Measurements from ENCODE around the gene TLX2.

The TLX2 gene

DNA sequence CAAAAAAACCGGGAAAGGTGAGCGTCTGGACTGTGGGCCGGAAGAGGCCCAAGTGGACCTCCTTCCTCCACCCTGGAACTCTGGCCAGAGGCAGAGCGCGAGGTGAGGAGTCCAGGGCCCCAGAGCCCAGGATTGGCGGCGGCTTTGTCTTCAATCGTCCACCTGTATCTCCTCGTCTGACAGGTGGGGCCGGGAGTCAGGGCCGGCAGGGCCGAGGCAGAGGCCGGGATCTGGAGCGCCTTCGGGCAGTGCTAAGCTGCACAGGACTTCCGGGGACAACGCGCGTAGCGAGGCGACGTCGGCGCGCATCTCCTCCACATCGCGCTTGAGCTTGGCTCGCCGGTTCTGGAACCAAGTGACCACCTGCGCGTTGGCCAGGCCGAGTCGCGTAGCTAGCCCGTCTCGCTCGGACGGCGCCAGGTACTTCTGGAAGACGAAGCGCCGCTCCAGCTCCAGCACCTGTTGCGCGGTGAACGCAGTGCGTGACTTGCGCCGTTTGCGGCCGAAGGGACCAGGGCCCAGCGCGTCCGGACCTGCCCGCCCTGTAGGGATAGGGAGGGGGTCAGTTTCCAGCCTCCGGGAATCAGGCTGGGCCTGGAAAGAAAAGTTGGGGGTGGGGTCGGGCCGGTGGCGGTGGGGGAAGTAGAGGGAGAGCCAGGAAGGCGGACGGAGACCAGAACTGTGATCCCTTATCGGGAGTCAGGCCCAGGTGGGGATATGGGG is 16.3 kb upstream of the TLX2 start:
- peak; percentile 77 for DNase-seq

DNA sequence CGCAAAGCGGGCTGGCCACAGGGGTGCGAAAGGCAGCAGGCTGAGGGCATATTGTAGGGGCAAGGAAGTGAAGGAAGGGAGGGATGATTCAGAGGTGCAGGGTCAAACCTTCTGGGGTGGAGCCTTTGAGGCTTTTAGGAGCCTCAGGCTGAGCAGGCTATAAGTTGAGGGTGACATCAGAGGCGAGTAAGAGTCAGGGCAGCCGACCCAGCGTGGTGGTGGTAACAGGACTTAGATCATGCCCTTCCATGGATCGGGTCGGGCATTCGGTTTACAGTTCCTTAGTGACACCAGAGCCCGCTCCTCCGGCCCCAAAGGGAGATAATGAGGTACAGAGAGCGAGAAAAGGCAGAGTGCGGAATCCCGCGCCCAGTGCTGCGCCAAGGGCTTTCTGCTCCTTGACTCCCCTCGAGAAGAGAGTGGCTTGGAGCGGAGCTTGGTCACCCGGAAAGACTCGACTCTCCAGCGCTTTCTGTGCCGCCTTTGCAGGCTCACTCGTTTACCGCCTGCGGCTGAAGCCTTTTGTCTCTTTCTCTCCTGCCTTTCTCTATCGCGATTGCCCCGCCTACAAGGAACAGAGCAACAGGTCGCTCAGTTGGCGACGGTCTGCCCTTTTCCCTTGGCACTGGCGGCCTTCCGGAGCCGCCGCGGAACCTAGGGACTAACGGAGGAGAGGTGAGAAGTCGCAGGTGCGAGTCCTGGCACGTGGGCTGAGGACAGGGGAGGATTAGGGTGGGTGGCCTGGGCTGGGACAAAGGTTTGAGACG is 15.6 kb upstream of the TLX2 start:
- peak; percentile 73 for DNase-seq

DNA sequence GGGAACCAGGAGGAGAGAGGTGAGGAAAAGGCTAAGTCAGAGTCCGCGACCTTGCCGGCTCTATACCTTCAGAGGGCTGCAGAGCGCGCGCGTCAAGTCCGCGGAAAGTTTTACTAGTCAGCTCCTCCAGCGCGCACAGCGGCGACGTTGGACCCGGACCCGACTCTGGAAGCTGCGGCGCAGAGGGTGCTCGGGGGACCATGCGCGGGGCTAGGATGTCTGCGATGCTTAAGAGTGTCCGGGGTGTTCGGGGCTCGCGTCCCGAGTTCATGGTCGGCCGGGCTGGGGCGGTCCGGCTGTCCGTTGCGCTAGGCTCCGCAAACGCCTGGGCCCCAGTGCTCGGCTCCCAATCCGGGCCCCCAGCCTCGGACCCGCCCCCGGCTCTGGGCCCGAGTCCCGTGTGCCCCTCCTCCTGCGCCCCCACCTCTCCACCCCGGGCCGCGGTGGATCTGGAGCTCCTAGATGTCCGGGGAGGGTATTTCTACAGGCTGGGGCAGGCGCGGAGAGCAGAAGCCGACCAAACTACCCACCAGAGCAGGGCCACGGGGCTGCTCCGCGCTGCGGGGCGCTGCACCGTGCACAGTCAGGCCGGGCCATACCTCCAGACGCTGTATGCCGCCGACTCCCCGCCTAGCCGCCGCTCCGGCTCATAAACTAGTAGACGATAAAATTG is 14.8 kb upstream of the TLX2 start, which contains the start of gene LBX2:
Gene LBX2, minus strand, starts transcription at position 337 of the 673 bp plus-strand sequence. Its CDS starts 66 bp downstream, at position 271.
- peak; percentile 70 for DNase-seq

DNA sequence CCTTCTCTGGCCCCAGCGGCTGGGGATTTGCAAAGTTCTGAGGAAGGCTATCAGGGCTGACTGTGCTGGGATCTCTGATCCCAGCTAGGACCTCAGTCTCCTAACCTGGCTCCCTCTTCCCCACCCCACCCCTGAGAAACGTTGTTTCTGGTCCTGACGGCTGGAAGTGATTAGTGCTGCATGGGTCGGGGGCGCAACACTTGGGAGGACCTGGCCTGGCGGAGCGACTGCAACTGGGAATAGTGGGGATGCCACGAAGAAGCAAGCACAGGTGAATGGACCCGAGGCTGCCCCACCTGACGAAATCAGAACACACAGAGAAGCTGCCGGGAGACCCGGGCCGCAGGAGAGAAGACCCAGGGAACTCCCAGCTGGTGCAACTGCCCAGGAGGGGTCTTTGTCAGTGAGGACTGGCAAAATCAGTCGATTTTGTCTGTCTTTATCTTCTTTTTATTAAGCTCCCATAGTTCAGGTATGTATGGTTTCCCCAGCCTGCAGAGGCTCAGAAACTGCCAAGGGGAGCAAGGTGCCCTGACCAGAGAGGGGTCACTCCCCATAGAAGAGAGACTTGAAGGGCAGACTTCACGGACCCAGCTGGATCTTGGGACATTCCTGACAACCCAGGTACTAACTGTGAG is 14.2 kb upstream of the TLX2 start:
- no peak for DNase-seq

DNA sequence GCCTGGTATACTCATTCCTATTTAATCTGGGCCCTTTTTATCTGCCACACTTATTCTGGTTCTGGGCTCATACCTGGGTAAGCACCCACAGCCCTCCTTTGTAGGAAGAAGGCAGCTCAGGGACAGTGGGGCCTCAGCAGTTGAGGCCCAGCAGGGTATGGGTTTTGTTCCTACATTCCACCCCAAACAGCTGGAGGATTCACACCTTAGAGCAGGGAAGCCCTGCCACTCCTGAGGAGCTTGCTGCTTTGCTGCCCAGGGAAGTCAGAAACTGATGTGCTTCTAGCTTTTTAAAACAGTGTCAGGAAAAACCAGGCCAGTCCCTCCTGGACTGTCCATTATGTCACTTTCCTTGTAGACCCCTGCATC is 13.7 kb upstream of the TLX2 start:
- DNase-seq: no peak

DNA sequence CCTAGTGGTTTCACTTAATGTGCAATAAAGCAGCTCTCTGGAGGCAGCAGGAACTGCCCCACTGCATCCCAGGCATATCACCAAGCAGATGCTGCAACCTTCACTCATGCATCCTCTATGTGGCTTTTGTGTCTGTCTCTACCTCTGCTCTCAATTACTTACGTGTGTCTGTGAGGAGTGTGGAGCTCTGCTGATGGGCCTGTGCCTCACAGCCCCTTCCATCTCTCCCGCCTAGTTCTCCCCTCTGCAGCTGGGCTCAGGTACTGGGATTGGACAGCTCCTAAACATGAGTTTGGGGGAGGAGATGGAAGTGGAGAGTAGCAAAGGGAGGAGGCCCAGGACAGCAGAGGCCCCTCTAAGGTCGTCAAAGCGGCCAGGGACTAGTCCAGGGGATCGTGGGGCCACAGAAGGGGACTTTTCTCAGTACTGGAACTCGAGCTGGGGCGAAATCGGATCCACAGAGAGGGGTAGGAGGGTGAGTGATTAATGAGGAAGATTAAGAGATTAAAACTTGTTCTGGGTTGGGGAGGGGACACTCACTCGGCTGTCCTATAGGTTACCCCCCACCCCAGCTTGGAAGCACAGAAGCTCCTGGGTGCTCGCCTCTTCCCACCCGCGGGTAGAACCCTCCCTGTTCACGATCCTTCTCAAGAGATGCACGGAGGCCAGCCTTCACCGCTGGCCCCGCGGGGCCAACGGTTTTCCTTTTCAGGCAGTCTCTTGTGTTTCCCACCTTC is 12.7 kb upstream of the TLX2 start:
- DNase-seq: peak; percentile 69

DNA sequence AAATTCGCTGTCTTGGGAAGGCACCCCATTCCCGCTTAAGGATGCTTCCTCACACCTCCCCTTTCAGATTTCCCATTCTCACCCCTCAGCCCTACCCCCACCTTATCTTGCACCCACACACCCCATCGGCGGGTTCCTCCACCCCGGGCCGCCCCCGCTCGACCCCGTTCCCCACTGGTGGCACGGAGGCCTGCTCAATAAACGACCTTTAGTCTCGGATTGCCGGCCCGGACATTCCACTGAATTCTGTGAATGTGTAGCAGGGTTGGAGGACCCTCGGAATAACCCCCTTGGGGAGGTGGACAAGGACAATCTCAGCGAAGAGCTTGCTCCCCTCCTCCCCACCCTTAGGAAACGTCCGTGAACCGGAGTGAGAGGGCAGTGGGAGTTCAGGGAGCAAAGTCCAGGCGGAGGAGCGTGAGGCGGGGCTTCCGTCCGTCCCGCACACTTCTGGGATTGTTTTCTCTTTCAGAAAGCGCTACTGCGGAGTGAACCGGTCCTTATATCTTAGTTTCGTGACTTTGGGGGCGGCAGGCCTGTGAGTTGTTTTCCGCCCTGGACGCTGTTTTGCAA is 12.0 kb upstream of the TLX2 start:
- DNase-seq: no peak

DNA sequence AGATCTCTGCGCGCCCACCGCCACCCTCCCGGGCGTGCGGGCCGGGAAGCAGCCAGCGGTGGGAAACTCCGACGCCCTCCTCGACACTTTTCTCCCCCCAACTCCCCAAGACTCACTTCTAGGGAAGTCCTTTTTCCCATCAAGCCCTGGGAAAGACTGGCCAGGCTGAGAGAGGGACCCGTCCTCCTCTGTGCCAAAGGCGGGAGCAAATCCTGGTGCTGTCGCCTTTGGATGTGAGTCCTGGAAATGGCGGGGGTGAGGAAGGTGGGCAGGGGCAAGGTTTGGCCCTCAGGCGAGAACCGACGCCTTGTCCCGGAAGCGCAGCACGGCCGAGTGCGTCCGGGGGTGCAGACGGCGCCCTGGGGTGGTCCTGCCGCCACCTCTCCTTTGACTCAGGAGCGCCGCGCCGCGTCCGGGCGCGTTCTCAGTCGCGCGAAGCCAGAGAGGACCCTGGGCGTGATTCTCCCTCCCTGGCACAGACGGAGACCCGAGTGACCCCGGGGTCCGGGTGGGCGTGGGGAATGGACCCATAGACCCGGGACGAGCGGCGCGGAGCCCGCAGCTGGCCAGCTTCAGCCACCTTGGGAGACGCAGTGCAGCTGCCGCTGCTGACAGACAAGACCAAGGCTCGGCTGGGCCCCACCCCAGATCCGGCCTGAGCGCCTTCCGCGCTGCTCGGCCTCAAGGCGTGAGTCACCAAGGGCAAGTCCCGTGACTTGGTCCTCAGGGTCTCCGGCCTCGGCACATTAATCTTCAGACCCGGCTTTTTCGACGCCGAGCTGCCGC is 11.3 kb upstream of the TLX2 start:
- peak; percentile 97 for DNase-seq

DNA sequence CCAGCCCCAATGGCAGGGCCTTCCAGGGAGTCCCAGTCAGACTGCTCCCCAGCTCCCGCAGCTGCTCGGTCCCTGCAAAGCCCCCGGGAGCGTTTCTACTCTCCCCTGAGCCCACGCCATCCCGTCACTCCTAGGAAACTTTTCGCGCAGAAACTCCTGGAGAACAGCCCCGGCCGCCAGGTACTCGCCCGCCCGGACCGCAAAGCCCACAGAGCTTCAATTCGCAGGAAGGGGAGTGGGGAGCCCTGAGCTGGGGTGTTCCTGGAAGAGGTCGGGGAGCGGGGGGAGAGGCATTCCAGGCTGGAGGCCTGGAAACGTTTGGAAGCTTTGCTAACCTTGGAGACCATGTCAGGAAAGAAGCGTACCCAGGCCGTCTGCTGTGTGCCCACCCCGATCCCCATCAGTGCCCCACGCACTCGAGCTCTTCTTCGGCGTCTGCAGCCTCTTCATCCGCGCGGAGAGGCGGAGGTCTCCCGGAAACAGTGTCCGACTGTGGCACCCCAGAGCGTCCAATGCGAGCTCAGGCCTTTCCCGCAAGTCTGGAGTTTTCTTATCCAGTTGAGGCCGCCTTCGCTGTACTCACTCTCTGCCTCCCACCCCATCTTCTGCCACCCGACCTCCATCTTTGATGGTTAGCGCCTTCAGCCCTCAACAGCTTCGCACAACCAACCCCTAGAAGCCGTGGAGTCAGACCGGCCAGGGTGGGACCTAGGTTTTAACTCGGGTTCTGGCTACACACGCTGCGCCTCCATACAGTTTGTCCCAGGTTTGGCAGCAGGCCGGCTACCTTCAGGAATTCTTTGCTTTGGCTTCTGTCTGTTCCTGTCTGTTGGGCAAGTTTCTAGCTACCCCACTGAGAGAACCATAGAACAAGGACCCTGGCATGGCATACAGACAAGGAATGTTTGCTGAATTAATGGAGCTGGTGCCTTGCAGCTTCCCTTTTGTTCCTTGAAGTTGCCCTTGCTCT is 10.5 kb upstream of the TLX2 start:
- no peak for DNase-seq

DNA sequence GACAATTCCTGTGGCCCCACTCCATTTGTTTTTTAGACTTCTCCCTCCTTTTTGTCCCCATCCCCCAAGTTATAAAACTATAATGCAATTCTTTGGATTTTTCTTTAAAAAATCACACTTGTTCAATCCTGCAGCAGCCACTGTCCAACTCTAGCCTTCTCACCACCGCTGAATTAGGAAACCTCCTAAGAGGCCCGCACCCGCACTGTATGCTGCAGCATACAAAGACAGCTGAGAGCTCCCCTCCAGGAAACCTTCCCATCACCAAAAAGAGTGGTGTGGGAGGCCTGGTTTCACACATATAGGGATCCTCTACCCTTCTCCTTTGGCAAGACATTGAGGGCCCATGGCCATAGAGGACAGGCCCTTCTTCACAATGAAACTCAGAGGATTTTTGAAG is 9.7 kb upstream of the TLX2 start:
- DNase-seq: no peak

DNA sequence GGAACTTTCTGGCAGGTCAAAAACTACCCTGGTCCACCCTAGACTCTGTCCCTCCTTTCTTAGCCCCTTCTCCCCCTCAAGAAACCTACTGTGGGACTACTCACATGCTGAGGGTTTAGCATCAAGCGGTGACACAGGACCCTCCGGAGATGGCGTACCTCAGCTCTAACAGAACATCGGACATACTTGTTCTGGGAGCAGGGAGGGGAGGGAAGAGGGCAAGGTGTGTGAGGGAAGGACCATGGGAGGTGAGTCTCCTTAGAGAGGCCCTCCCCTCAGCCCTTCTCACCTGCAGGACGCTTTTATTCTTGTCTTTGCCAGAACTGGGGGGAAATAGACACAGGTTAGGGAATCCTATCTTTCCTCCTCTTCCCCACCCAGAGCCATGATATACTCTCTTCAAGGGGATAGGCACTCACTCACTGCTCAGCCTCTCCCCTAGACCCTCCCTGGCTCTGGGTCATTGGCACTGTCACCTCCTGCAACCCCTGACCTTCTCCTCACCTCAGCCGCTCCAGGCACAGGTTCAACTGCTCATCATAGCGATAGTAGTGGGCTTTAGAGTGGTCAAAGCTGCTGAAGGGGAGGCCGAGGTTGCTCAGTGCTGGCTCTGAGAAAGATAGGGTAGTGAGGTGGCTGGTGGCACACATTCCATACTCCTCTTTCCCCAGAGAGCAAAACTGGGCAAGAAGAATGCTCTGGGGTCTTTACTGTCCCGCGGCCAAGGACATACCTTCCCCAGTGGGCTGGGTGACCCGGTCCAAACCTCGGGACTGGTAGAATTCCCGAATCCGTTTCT is 8.6 kb upstream of the TLX2 start:
- no peak for DNase-seq

DNA sequence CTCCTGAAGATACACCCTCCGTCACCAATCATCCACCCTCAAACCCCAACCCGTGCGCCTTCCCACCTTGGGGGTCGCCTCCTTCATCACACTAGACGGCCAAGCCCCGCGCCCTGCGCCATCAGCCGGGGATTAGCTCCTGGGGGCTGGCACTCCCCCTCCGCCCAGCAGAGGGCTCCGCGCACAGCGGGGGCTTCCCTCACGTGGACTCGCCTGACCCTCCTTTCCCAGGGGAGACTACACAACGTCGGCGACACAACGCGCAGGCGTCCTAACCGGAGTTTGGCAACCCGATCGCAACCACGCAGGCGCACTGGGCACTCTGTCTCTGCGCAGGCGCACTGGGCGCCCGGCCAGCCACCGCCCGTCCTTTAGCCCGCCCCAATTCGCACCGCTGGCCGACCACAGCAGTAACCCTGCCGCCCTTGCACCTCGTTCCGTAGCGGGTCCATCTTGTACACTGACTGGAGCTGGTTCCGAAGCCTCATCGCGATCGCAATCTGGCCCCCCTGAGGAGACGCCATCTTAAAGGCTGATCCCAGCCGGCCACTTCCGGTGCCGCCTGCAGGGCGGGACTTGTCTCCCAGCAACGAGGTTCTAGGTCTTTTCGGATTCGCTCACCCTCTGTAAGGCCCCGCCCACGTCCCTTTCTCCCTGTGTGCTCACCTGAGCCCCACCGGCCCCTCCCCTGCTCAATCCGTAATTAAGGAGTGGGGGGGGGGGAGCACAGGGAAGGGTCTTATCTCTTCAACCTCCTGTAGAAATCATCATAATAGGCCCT is 6.9 kb upstream of the TLX2 start, which contains the start of gene PCGF1:
Gene PCGF1, minus strand, starts transcription at position 551 of the 781 bp plus-strand sequence. Its CDS starts 27 bp downstream, at position 524.
- peak; percentile 99 for DNase-seq

DNA sequence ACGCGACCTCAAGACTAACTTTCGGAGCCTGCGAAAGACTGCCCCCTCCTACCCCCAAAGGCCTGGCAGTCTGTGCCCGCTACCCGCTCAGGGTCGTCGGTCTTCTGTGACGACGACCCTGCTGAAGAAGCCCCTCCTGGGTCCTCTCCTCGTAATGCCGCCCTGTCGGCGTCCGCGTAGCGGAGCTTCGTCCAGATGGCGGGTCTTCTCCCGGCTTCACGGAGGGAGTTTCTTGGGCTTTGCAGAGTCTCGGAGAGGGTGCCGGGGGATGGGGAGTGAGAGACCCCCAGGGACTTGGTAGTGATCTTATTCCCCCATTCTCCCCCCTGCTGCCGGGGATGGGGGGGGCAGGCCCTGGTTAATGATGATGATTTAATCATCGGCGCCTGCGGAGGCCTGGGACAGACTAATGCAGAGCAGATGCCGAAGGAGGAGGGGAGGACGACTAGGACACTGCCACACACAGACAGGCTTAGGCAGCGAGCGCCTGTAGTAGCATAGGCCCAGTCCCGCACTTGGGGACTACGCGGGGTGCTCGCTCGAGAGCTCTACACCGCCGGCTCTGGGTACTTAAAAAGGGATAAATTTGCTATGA is 6.2 kb upstream of the TLX2 start:
- DNase-seq: peak; percentile 84

DNA sequence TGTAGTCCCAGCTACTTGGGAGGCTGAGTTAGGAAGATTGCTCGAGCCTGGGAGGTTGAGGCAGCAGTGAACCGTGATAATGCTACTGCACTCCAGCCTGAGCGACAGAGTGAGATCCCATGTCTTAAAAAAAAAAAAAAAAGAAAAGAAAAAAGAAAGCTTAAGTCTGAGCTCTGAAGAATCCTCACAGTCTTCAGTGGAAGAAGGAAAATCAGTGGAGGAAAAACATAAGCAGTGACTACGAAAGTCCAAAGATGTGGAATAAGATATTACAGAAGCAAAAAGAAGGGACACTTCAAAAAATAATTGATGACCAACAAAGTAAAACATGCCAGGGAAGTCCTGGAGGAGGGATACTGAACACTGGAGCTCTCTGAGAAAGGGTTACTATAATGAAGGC is 4.0 kb upstream of the TLX2 start:
- no peak for DNase-seq

DNA sequence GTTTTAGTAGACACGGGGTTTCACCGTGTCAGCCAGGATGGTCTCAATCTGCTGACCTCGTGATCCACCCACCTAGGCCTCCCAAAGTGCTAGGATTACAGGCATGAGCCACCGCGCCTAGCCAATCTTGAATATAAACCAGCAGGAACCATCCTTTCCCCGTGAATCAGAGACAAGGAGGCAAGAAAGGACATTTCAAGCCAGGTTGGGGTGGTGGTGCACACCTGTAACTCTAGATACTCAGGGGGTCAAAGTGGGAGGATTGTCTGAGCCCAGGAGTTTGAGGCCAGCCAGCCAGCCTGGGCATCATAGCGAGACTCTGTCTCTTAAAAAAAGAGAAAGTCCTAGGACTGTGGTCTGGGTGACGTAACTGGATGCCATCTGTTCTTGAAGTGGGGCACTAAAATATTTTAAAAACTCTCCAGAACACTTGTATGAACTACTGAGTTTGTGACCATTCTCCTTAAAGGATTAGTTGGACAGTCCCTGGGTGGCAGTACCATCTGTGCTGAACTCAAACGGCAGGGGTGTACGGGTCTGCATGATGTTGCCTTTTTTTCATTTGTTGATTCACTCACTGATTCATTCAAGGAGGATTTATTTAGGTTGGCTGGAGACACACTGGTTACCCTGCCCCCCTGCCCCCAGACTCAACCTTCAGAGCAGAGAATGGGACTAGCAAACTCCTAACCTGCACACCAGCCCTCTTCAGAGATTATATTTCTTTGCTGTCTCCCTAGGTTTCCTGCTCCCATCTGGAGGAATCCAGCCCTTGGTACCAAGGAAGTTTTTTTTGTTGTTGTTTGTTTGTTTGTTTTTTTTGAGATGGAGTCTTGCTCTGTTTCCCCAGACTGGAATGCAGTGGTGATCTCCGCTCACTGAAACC is 2.9 kb upstream of the TLX2 start:
- DNase-seq: no peak

DNA sequence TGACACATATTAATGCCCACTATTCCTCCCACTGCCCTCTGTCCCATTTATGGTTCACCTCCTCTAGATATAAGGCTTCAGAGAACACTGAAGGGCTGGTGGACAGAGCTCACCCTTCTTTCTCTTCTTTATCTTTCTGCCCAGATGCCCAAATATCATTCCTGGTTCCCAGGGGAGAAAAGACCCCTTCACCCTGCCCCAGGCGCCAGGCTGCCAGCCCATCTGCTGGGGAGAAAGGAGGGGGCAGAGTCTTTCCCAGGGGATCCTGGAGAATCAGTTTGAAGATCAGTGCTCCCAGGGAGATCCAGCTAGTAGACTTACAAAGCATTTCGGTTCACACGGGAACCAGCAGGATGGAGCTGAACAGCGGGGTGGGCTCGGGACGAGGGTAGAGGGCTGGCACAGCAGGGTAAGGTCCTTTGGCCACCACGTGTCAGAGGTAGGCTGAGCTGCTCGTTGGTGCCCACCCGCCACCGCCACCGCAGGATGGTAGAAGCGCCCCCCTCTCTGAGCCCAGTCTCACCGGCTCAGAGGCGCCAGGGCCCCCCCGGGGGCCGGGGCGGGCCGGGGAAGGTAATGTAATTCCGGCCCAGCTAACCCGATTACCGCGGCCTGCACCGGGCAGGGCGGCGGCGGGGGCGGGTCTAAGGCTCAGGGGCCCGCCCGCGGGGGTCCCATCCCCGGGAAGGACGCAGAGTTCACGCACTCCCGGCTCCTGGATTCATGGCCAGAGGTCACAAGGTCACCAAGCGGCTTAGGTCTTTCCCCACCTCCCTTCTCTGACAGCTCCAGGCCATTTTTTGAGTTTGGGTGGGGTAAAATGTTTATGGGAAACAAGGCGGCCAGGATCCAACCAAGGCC is 1.3 kb upstream of the TLX2 start:
- no peak for DNase-seq

All from islet precursor cell (in vitro differentiated cells).